NCI-H446 (cell line): ENCODE results near the gene AFF3.
"Not testable (repeated sequence)": the region's sequence is repeated elsewhere in the genome, so short reads cannot be mapped to it uniquely, and the experiment has no call there.

ENCODE experiments used
- DNase-seq, 2 experiments: peaks; one replicate each; lab custom pipeline; 2025; lab: John Stamatoyannopoulos, UW

The AFF3 gene

DNA sequence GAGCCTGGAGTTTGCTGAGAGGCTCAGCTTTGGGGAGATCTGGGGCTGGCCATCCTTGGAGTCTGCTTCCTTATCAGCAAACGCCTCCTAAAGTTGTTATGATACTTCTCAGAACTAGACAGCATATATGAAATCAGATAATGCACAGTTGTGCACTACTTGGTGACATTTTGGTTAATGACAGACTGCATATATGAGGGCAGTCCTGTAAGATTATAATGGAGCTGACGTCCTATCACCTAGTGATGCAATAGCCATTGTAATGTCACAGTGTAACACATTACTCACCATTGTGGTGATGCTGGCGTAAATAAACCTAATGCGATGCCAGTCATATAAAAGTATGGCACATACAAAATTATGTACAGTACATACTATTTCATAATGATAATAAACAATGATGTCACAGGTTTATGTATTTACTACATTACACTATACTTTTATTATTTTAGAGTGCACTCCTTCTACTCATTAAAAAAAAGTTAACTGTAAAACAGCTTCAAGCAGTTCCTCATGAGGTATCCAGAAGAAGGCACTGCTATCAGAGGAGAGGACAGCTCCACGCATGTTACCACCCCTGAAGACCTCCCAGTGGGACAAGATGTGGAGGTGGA, 354.5 kb downstream of the AFF3 start:
- no peak for DNase-seq

DNA sequence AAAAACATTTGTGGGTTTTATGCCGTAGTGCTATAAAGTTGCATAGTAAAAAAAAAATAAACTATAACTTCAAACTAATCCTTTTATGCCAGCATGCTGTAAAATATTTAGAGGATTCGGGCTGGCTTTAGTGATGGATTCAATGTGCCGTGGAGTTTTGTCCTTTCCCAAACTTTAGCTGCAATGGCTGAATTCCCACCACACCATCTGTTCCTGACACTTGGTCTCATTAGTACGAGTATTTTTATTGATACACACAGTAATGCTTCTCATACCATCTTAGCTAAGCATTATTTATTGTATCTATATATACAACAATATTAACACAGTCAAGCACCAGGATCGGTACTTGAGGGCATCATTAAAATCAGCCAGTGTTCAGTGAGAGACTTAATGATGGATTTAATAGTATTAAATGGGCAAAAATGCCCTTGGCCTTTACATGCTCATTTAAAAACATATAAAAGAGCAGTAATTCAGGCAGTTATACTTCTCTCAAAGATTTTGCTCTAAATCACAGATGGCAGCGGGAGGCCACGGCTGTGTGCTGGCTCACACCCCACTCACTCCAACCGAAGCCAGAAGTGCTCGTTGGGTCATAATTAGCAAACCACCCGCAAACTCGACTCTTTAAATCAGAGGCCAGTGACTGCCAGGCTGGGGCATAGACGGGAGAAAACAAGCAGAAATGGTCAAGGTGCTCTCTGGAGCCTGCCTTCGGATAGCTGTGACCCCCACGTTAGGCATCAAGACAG, 355.6 kb downstream of the AFF3 start:
- peak; percentile 33 to 64 for DNase-seq

DNA sequence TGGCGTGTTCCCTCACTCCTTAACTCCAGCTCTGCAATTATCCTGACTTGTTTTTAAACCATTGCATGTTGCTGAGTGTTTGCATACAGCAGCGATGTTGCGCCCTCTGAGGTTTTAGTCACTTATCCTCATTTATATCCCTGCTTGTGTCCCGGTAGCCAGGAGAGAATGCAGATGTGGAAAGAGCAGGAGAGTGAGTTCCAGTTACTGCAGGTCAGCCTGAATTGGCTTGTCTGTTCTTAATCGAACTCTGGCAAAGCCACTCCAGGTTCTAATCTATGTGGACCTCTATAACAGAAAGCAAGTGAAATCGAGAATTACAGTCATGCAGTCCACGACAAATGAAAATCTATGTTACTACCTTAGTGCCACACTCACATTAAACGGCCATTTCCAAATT, 357.4 kb downstream of the AFF3 start:
- no peak for DNase-seq

DNA sequence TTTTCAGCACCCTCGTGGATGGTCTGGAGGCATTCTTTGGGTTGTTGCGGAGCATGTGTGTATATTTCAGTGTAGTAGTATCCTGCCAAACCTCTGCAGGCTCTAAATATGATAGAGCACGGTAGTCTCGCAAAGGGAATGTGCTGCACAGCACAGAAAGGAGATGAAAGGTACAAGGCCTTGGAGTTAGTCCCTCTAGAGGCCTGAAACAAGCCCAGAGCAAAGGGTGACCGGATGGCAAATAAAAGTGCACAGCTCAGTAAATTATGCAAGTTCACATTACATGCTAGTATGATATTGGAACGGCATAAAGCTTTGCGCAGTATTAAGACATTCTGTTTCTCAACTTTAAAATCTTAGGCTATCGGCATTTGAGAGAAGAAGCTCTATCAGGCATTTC, 358.1 kb downstream of the AFF3 start:
- no peak for DNase-seq

DNA sequence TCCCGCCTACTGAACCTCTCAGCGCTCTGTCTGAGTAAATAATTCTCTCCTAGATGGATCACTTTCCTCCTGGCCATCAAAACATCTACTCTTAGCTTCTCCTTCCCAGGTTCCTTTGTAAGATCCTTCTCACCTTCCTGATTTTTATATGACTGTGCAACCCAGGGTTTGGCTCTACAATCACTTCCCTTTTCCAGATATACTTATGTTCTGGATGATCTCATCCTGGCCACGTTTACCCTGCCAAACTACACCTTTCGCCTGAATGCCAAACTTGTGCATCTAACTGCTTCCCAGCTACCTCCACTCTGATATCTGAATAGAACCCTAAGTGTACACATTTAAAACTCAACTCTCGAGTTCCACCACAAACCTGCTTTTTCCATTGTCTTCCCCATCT, 362.1 kb downstream of the AFF3 start:
- DNase-seq: no peak

DNA sequence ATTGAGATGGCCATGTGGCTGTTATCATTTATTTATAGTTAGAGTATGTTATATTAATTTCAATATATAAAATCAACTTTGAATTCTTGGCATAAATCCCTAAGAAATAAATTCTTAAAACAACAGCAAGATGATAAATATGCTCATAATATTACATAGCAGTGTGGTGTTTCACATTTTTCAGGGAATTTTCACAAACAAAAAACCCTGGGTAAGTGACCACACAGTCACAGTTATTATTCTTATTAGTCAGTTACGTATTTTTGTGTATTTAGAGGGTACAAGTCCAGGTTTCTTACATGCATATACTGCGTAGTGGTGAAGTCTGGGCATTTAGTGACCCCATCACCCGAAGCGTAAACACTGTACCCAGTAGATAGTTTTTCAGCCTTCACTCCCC, 363.1 kb downstream of the AFF3 start:
- no peak for DNase-seq

DNA sequence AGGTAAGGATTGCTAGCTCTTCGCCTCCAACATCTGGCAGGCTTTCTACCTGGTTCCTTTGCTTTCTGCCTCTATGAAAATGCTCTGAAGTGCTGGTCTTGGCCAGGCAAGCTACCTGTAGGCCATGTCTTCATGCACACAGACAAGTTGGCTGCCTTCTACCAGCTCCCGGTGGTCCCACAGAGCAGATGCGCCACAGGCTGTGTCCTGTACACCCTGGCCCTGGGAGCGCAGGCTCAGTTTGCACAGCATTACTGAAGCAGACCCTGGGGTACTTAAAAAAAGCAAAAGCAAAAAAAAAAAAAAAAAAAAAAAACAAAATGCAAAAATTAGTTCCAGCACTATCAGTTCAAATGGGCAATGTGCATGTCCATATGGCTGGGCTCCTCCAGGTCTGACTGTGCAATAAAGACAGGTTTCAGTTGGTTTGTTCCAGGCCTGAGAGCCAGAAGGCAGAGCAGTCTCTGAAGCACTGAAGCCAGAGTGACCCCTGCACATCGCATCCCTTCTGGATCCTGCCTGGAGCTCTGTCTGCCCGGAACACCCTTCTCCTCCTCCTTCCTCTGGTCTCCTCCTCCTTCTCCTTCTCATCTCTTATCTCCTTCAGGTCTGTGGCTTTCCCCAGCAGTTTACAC, 364.6 kb downstream of the AFF3 start:
- no peak for DNase-seq

DNA sequence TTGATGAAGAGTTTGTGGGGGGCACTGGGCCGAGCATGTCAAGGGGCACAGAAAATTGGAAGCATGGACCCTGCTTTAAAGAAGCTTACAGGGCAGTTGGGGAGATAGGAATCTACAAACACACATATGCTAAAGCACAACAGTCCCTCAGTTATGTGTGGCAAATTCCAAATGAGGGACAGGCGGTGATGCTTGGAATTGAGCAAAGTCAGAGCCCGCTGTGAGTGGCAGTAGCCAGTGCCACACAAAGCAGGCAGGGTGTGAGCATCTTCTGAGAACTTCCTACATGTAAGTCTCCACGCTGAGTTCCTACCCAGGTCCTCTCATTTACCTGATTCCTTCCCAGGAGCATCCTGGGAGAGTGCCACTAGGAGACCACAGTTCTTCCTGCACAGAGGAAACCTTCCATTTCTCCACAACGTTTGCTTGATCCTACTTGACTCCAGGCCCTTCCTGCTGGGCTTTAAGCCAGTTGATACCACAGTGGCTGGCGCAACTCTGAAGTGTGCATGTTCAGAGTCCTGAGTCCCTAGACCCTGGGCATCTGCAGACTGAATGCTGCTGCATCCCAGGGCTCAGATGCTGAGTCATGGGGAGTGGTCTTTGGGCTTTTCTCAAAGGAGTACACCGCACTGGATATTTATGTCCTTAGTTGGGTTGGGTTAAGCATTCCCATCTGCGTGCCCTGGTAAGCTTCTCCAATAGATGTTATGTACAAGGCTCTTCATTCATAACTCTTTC, 365.3 kb downstream of the AFF3 start:
- DNase-seq: no peak

DNA sequence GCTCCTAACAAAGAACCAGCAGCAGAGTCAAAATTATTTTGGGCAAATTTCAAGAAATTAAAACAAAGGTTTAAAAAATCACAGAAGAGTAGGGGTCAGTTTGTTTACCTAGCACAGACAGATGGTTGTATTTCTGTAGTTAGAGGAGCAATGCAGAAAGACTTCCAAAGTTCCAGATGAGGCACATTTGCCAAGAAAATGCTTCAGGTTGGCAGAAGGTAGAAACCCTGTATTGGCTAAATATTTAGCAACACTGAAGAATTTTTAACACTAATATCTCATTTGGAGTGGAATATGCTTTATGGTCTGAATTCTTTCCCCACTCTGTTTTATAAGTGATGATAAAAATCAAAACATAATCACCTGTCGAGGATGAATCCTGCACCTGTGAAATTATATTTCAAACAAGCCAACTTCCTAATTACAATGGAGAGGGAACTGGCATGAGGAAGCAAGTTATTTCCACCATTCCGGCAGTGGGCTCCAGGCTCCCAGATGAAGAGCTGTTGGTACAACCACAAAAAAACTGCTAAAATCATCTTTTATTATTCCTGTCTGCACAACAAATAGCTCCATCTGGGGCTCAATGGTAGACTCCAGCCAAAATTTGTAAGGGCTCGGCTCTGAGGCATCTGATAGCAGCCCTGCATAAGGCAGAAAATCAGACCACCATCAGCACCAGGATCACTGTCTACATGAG, 366.0 kb downstream of the AFF3 start:
- peak in 1 of 2 experiments; percentile 33 for DNase-seq

DNA sequence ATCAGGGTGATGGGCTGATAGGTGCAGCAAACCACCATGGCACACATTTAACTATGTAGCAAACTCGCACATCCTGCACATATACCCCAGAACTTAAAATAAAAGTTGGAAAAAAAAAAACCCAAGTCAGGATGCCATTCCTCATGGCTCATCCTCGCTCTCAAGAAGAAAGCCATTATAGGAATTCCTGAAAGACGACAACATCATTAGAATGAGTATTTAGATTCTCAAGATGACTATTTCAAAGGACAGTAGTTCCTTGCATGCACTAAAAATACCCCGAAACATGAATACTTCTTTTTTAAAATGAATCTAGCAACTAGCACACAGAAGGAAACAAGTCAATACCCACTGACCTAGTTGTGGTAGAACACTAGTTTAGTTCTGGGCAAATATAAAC, 366.8 kb downstream of the AFF3 start:
- no peak for DNase-seq

DNA sequence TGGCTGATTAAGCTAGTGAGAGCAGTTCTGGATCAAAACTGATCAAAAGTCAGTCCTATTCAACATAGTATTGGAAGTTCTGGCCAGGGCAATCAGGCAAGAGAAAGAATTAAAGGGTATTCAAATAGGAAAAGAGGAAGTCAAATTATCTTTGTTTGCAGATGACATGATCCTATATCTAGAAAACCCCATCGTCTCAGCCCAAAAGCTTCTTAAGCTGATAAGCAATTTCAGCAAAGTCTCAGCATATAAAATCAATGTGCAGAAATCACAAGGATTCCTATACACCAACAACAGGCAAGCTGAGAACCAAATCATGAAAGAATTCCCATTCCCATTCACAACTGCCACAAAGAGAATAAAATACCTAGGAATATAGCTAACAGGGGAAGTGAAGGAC, 368.7 kb downstream of the AFF3 start:
- not testable (repeated sequence) for DNase-seq

DNA sequence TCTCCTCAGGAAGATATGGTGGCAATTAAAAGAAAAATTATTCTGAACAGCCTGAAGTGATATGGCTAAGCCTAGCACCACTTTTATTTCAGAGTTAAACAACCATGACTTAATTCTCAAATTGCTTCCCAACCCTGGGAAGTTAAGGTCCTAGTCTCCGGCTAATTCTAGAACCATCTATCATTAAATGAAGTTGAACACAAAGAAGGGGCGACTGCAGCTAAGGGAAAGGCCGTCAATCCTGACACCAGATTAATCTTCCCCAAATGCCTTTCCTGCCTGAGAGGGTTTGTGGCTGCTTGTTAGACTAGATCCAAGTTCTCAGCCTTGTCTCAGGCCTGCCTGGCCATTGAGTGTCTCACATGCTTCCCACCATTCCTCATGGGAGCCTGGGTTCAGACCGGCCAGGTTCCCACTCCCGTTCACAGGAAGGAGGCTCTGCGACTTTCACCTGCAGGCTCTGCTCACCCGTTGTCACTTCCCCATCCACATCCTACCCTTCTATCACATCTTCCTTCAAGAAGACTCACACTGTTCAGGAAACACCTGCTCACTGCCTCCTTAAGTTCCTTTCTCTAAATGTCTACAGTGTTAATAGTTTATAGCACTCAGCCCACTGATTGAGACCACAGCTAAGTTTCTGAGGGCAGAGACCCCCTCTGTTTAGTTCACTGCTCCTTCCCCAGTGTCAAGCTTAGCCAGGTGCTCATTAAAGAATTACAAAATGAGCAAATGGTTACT, 369.6 kb downstream of the AFF3 start:
- DNase-seq: no peak

DNA sequence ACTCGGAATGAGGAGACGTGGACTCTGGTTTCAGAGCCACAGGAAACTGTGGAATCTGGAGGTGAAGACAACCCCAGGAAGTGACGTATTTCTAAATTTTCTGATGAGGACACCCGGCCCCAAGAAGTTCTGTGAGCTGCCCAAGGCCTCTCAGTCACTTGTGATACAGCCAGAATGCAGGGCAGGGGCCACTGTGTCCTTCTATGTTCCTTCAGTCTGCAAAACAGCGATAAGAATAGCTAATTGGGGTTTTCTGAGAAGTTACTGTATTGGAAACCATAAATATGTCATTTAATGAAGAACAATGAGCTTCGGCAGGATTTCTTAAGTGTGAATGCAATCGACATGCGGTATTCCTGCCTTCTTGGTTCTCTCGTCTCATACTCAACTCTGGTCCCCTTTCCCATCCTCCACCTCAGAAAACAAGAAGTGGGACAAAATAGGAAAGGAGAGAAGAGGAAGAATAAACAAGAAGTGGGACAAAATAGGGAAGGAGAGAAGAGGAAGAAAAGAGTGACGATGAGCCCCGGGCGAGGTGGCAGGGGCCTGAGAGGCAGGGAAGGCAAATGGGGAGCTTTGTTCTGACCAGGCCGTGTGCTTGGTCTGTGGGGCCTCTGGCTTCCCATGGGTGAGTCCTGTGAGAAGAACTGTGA, 370.6 kb downstream of the AFF3 start:
- DNase-seq: no peak

DNA sequence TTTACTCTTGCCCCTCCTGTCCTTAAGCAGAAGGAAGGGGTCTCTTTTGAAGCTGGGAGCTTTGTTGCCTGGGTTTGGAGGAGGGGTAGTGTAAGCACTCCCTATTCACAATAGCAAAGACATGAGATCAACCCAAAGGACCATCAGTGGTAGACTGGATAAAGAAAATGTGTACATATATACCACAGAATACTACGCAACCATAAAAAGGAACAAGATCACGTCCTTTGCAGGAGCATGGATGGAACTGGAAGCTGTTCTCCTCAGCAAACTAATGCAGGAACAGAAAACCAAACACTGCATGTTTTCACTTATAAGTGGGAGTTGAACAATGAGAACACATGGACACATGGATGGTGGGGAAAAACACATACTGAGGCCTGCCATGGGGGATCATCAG, 371.5 kb downstream of the AFF3 start:
- no peak for DNase-seq

DNA sequence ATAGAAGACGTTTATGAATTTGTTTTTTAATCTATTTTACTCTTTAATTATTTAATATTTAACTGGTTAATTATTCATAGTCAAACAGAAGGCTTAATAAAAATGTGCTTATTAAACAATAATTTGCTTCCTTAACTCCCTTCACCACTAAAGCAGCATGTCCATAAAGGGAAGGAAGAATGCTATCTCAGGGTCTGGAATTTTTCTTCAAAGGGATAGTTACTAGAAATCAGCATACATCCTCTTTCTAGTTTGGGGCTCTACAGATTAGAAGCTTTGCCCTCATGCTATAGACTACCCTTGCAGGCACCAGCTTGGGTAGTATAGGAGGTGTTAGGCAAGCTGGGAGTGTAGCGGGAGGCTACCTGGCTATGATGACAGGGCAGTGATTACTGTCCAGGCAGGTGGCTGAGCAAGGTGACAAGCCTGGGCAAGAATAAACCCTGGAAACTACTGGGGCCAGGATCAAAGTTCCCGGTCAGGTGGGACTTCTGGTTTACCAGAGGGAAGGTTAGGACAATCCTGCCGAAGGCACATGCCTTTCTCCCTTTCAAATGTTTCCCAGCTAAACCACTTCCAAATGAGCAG, 376.6 kb downstream of the AFF3 start:
- DNase-seq: no peak

DNA sequence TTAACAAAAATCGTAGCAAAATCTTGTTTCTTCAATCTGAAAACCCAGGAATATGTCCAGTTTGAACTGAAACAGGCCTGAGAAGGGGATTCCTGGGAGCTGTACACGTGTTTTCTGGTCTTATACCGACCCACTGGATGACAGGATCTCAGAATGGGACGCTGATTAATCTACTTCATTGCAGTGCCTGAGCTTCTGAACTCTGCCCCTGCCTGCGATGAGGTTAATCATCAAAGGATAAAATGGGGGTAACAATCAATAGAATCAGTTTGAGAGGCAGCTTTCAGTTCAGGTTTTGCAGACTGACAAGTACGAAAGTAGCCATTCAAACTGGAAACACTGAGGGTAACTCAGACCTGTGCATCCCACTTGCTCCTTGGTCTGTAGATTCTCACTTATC, 378.6 kb downstream of the AFF3 start:
- DNase-seq: no peak

DNA sequence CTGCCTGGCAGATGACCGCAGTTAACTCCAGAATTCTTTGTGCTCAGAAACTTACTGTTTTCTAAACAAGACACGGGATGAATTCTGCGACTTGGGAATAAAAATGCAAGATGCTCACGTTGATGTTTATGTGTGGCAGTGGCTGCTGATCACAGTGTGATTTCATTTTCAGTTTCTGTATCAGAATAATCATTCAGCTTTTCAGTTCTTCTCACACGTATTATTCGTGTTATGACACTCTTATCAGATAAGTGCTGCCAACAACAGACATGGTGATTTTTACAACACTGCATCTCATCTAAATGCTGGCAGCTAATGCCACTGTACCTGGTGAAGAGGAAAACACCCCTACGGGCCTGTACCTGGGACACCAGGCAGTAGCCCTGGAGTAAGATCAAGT, 379.7 kb downstream of the AFF3 start:
- DNase-seq: no peak

DNA sequence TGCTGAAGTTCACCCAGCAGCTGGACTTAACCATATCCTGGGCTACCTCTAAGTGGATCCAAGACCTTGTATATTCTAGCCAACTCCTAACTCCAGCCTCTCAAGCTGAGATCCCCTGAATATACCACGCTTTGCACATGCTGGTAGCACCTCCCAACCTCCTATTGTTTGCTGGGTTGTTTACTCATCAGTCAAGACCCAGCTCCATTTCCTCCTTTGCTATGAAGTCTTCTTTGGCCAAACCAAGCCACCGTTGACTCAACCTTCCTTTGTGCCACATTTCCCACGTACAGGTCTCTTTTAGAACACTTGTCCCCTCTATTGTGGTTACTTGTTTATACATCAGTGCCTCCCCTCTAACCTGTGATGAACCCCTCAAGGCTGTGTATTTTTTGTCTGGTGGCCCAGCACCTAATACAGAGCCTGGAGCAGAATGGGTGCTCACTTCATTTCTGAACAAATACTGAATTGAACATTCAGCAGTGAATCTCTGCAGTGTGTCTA, 384.7 kb downstream of the AFF3 start:
- DNase-seq: no peak

DNA sequence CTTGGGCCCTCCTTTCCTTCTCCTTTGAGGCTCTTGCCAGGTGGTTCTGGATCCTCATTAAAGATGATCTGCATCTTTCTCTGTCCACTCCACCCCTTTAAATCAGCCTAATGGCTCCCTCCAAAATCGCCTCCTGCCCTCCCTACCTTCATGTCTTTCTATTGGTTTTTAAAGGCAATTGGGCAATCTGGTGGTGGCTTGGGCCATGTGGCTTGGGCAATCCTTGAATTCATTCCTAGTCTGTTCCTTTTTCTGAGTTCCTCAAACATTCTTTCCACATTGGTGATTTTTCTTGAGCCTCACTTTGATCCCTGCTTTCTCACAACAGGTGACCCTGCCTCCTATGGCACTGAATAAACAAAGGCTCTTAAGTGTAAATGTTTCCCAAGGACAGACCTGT, 386.3 kb downstream of the AFF3 start:
- DNase-seq: no peak

DNA sequence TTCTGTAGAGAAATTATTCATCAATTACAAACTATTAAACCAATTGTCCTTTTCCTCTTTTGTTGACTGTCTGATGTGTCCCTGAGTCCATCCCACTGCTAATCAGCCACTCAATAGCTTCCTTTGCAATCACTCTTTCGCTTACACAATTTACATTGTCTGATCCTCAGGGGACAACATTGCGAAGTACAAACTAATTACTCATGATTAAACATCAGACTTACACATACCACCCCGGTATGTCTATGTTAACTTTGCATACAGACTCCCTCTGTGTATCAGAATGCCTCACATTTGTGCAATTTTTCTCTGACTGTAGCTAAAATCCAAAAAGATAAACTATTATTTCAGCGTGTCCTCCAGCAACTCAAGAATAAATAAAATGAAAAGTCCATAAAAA, 388.2 kb downstream of the AFF3 start:
- no peak for DNase-seq
